ENCODE results near the gene MAN1B1. TPM values are rescaled to one million over a fixed set of nuclear protein-coding genes. Genes with fewer than 3 reads are reported as not detected.

MAN1B1 gene
- total RNA-seq, 1 experiment from 2014 or later = 57.2 TPM

GRCh38 chr9:137052293-137052692, 34.5 kb upstream of the MAN1B1 start:
- Histone ChIP-seq H3K36me3 (ENCODE audit: control insufficient read depth, insufficient read depth, low read length) (no peaks in the 10 kb centered on the region), H3K27ac (ENCODE audit: low read length) (no peak overlapping the region), H3K4me1 (ENCODE audit: control insufficient read depth, insufficient read depth, low read length) (peaks cover 2% of the 10 kb centered on the region; the same call in 1 of the 2 replicates), H3K4me3 (ENCODE audit: low read depth in 2 of 2, low read length in 2 of 2) (no peak overlapping the region), H3K27me3 (ENCODE audit: control insufficient read depth, insufficient read depth, low read length) (no peaks in the 10 kb centered on the region), H3K9me3 (ENCODE audit: control insufficient read depth, insufficient read depth, low read depth, low read length) (no peaks in the 10 kb centered on the region)
- in situ Hi-C loops (cut with HindIII; ENCODE audit: low pct_unique_long_range_greater_than_20kb, low sequenced_read_pairs) (no loop called here), intact Hi-C loops (cut with micrococcal nuclease; ENCODE audit: unreplicated experiment) (no loop called here)
- ATAC-seq = no peak
- BruUV-seq (replicated peaks) = no TSS peak
- ChIA-PET CTCF (no interaction called here), POLR2A (no interaction called here)
- DNase-seq (ENCODE audit: low read depth, low spot score) = no peak
- TF ChIP-seq REST (IDR thresholded peaks at IDR 0.05; ENCODE audit: insufficient read depth in 1 of 2, low read depth in 2 of 2, low read length in 1 of 2) (no peak), TCF7L2 (IDR thresholded peaks at IDR 0.05; ENCODE audit: low read depth, low read length) (no peak), CTCF (IDR thresholded peaks at IDR 0.05) (no peak), POLR2AphosphoS5 (IDR thresholded peaks at IDR 0.05; ENCODE audit: low read depth, low read length) (no peak), SIN3A (IDR thresholded peaks at IDR 0.05; ENCODE audit: borderline replicate concordance, insufficient read depth, low read depth, low read length) (no peak)

DNA sequence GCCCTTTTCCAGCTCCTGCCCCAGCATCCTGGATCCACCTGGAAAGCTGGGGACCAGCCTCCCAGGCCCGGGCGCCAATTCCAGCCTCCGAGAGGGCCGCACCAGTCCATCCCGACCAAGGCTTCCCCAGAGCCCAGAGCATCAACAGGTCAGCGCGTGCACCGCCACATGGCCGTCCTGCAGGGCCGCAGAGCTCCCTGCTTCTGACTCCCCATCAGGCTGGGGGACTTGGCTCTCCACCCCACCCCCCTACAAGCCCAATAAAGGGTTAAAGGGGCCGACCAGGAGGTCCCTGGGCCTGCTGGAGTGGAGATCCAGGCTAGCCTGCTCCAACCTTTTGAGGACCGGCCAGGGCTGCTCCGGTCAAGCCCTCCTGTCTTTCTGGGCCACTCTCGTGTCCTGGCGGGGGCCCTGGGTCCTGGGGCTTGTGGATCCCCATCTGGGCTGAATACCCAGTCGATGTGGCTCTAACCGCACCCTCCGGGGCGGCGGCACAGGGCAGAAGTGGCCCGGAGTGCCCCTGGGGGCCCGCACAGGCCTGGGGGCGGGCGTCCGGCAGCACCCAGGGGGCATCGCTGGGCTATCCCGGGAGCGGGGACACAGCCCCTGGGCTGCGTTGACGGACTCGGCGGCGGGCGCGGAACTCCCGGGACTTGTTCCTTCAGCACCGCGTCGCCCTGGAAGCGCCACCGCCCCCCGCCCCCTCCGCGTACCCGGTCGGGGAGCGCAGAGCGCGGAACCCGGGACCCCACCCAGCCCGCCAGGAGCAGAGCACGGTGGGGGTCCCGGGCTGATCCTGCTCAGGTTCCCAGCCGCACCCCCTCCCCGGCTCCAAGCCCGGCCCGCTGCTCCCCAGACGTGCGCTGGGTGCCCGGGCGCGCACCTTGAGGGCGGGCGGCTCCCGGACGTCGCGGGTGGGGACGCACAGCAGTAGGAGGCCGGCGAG, 33.5 kb upstream of the MAN1B1 start:
- no peak for TF ChIP-seq POLR2AphosphoS5 (IDR thresholded peaks at IDR 0.05; ENCODE audit: low read depth, low read length)
- no peak for TF ChIP-seq TCF7L2 (IDR thresholded peaks at IDR 0.05; ENCODE audit: low read depth, low read length)
- TF ChIP-seq SIN3A (IDR thresholded peaks at IDR 0.05; ENCODE audit: borderline replicate concordance, insufficient read depth, low read depth, low read length) = no peak
- no peak for TF ChIP-seq REST (IDR thresholded peaks at IDR 0.05; ENCODE audit: insufficient read depth in 1 of 2, low read depth in 2 of 2, low read length in 1 of 2)
- TF ChIP-seq CTCF (IDR thresholded peaks at IDR 0.05) = no peak
- no TSS peak for BruUV-seq (replicated peaks)
- ATAC-seq (peak; percentile 37), DNase-seq (ENCODE audit: low read depth, low spot score) (no peak)
- ChIA-PET CTCF (no interaction called here), POLR2A (no interaction called here)
- in situ Hi-C loops (cut with HindIII; ENCODE audit: low pct_unique_long_range_greater_than_20kb, low sequenced_read_pairs) = no loop called here
- Histone ChIP-seq H3K4me3 (ENCODE audit: low read depth in 2 of 2, low read length in 2 of 2) (peak overlapping the region; percentile 30 to 32), H3K36me3 (ENCODE audit: control insufficient read depth, insufficient read depth, low read length) (no peaks in the 10 kb centered on the region), H3K9me3 (ENCODE audit: control insufficient read depth, insufficient read depth, low read depth, low read length) (no peaks in the 10 kb centered on the region), H3K27ac (ENCODE audit: low read length) (no peak overlapping the region), H3K4me1 (ENCODE audit: control insufficient read depth, insufficient read depth, low read length) (peaks cover 2% of the 10 kb centered on the region; the same call in 1 of the 2 replicates), H3K27me3 (ENCODE audit: control insufficient read depth, insufficient read depth, low read length) (no peaks in the 10 kb centered on the region)
- intact Hi-C loops (cut with micrococcal nuclease; ENCODE audit: unreplicated experiment) = no loop called here
